Measurements from ENCODE around the gene SERGEF. TPM values are rescaled to one million over a fixed set of nuclear protein-coding genes. Genes with fewer than 3 reads are reported as not detected.
A peak's percentile ranks its signal among the peaks of the same experiment; 100 is the strongest.

SERGEF gene
- total RNA-seq, 2 experiments from 2014 or later, result 30.4 to 38.8 TPM

DNA sequence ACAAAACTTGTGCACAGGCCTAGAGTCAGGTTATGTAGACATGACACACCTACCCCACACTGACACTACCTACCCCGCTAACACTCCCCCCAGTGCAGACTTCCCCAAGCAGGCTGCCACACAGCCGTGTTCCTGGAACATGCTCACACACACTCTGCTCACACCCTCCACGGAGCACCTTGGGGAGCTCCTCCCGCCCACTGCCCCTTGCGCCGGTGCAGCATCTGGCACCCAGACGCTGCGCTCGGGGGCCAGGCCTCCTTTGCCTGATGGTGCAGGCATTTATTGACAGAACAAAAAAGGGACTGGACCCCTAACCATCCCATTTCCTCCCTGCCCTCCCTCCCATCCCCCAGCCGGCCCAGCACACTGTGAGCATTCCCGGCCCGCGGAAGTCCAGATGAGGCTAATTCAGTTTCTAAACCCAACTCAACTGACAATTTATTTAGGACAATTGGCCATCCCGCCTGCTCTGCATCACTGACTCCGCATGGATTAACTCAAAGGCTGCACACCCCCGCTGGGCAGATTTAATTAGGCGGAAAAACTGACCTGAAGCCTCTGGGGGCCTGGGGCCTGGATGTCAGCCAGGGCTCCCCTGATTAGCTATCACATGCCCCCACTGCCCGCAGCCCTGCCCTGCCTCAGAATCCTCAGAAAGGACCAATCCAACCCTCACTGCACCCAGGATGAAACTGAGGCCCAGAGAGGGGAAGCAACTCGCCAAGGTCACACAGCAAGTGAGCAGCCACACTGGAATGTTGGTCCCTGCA is 248.2 kb downstream of the SERGEF start:
- DNase-seq (no peak), ATAC-seq (no peak)
- Mint-ChIP-seq H3K4me3 (no peak overlapping the region), H3K27me3 (no peaks in the 10 kb centered on the region), H3K9me3 (ENCODE audit: low read depth) (no peaks in the 10 kb centered on the region), H3K27ac (no peak overlapping the region), H3K36me3 (no peaks in the 10 kb centered on the region), H3K4me1 (no peaks in the 10 kb centered on the region)
- CTCF ChIA-PET, result interaction anchor here (1.8 kb wide), 1 partner anchor 34 kb away, joined by 5 read pairs; no protein-coding TSS in a partner anchor

DNA sequence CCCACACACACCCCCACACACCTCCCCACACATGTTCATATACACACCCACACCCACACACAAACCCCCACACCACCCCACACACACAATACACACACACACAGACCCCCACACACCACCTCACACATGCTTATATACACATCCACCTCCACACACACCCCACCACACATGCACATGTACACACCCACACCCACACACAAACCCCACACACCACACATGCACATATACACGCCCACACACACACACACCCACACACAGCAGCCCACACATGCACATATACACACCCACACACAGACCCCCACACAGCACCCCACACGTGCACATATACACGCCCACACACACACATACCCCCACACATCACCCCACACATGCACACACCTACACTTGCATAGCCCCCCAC is 249.1 kb downstream of the SERGEF start:
- no peak overlapping the region for H3K4me3 Mint-ChIP-seq
- no peak overlapping the region for H3K27ac Mint-ChIP-seq
- no peaks in the 10 kb centered on the region for H3K9me3 Mint-ChIP-seq (ENCODE audit: low read depth)
- no peaks in the 10 kb centered on the region for H3K36me3 Mint-ChIP-seq
- ATAC-seq (no peak), DNase-seq (no peak)
- no peaks in the 10 kb centered on the region for H3K27me3 Mint-ChIP-seq
- CTCF ChIA-PET, result no interaction called here
- no peaks in the 10 kb centered on the region for H3K4me1 Mint-ChIP-seq

DNA sequence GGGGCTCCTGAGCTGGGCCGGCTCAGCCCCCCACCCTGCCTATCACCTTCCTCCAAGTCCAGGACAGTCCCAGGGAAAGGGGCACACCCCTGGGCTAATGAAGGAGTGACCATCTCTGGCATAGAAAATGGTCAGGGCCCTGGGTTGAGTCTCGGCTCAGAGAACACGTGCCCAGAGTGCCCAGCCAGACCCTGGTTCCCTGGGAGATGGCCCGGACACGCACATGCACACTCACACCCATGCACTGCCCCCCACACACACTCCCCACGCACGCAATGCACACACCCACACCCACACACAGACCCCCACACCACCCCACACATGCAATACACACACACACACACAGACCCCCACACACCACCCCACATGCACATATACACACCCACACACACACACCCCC is 249.6 kb downstream of the SERGEF start:
- CTCF ChIA-PET, result no interaction called here
- no peaks in the 10 kb centered on the region for H3K9me3 Mint-ChIP-seq (ENCODE audit: low read depth)
- H3K4me3 Mint-ChIP-seq, result no peak overlapping the region

DNA sequence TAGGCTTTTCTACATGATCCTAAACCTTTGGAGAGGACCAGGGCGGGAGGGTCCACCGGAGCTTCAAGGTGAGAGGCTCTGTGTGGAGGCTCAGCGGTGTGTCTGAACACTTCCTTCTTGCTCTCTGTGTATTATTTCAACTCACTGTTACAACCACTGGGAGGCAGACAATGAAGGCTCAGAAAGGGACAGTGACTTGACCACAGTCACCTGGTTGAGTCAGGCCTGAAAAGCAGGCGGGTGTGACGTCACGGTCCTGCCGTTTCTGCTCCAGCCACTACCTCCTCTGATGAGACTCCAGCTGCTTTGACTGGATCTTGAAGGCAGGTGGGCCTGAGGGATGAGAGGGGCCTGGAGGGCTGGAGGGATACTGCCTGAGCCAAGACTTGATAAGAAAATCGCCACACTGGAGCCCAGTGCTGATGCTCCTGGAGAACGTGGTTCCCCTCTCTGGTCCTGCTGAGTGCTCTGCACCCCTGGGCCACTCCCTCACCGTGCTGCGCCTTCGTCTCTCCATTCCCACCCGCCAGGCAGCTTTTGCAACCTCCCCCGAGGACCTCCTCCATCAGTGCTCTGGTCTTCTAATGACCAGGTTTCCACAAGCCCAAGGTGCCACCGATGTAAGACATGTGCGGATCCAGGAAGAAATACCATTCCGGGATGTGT is 250.4 kb downstream of the SERGEF start:
- CTCF ChIA-PET, result interaction anchor here (1.4 kb wide), 1 partner anchor 344 kb away, joined by 3 read pairs; the partner anchor contains the start of gene SAAL1
- ATAC-seq, result peak; percentile 42
- no peaks in the 10 kb centered on the region for H3K36me3 Mint-ChIP-seq

More for the DNA sequence above, 249.6 kb downstream of the SERGEF start:
- H3K4me1 Mint-ChIP-seq, result no peaks in the 10 kb centered on the region
- DNase-seq (no peak), ATAC-seq (no peak)
- H3K27me3 Mint-ChIP-seq, result peaks cover under 1% of the 10 kb centered on the region
- no peak overlapping the region for H3K27ac Mint-ChIP-seq
- no peaks in the 10 kb centered on the region for H3K36me3 Mint-ChIP-seq

GRCh38 chr11:17760102-17761029 is 252.5 kb downstream of the SERGEF start:
- Mint-ChIP-seq H3K36me3 (no peaks in the 10 kb centered on the region), H3K27me3 (peaks cover 2% of the 10 kb centered on the region), H3K9me3 (ENCODE audit: low read depth) (no peaks in the 10 kb centered on the region), H3K4me1 (no peaks in the 10 kb centered on the region), H3K4me3 (no peak overlapping the region), H3K27ac (no peak overlapping the region)
- peak; percentile 59 for DNase-seq
- CTCF ChIA-PET, result interaction anchor here (0.7 to 3.1 kb wide), 4 partner anchors 29 to 346 kb away, joined by 3 to 19 read pairs (median 4); partner anchors contain the start of gene SAAL1
- peak; percentile 76 for ATAC-seq

More for the DNA sequence above, 250.4 kb downstream of the SERGEF start:
- no peak overlapping the region for H3K27ac Mint-ChIP-seq
- peaks cover 2% of the 10 kb centered on the region for H3K27me3 Mint-ChIP-seq
- DNase-seq, result no peak
- no peaks in the 10 kb centered on the region for H3K9me3 Mint-ChIP-seq (ENCODE audit: low read depth)
- no peak overlapping the region for H3K4me3 Mint-ChIP-seq
- no peaks in the 10 kb centered on the region for H3K4me1 Mint-ChIP-seq

- DNase-seq (no peak), ATAC-seq (no peak)
- H3K27me3 Mint-ChIP-seq, result peaks cover 11% of the 10 kb centered on the region
- no peak overlapping the region for H3K4me3 Mint-ChIP-seq
- CTCF ChIA-PET, result no interaction called here
- no peaks in the 10 kb centered on the region for H3K9me3 Mint-ChIP-seq (ENCODE audit: low read depth)
- no peaks in the 10 kb centered on the region for H3K4me1 Mint-ChIP-seq
- H3K36me3 Mint-ChIP-seq, result no peaks in the 10 kb centered on the region
- no peak overlapping the region for H3K27ac Mint-ChIP-seq
Measured at GRCh38 chr11:17755891-17756290, 257.0 kb downstream of the SERGEF start.

- Mint-ChIP-seq H3K27ac (no peak overlapping the region), H3K36me3 (no peaks in the 10 kb centered on the region), H3K9me3 (ENCODE audit: low read depth) (no peaks in the 10 kb centered on the region), H3K4me1 (no peaks in the 10 kb centered on the region), H3K4me3 (no peak overlapping the region), H3K27me3 (peaks cover 15% of the 10 kb centered on the region)
- CTCF ChIA-PET, result no interaction called here
- DNase-seq, result no peak
- no peak for ATAC-seq
Measured at GRCh38 chr11:17753641-17754040, 259.2 kb downstream of the SERGEF start.

DNA sequence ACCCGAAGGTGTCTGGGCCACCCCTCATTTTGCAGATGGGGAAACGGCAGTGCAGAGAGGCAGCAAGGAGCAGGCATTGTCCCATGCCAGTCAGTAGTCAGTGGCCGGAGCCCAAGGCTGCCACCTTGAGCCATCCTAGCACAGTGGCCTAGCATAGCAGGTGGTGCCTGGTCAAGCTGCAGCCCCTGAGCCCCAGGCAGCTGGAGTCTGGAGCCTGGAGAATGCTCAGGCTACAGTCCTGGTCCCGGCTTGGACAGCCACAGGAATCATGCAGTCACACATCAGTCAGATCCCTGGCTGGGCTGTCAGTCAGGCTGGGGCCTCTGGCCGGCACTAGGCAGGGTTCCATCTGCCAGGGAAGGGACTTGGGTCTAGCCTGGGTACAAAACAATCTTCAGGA is 259.7 kb downstream of the SERGEF start:
- peaks cover 14% of the 10 kb centered on the region for H3K27me3 Mint-ChIP-seq
- no peak overlapping the region for H3K27ac Mint-ChIP-seq
- no peak overlapping the region for H3K4me3 Mint-ChIP-seq
- DNase-seq (no peak), ATAC-seq (no peak)
- CTCF ChIA-PET, result no interaction called here
- no peaks in the 10 kb centered on the region for H3K36me3 Mint-ChIP-seq
- no peaks in the 10 kb centered on the region for H3K9me3 Mint-ChIP-seq (ENCODE audit: low read depth)
- no peaks in the 10 kb centered on the region for H3K4me1 Mint-ChIP-seq

- CTCF ChIA-PET, result no interaction called here
- ATAC-seq (no peak), DNase-seq (no peak)
- Mint-ChIP-seq H3K27me3 (peaks cover 13% of the 10 kb centered on the region), H3K27ac (no peak overlapping the region), H3K36me3 (no peaks in the 10 kb centered on the region), H3K9me3 (ENCODE audit: low read depth) (no peaks in the 10 kb centered on the region), H3K4me1 (no peaks in the 10 kb centered on the region), H3K4me3 (no peak overlapping the region)
Measured at GRCh38 chr11:17752144-17752543, 260.7 kb downstream of the SERGEF start.

DNA sequence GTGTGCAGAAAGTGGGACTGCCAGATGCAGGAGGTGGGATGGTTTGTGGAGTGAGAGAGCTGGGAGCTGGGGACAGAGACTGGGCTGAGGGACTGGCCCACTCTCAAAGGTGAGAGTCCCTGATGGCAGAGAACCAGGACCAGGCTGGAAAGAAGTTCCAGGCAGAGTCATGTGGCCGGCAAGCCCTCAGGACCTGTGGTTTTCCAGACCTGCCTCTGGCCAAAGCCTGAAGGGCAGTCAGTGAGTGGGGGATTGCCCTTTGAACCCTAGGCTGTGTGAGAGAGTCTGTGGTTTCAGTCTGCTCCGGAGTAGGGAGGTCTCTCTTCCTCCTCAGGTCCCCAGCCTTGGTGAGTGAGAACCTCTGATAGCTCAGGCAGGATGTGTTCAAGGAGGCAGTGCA is 261.3 kb downstream of the SERGEF start:
- H3K9me3 Mint-ChIP-seq (ENCODE audit: low read depth), result no peaks in the 10 kb centered on the region
- CTCF ChIA-PET, result no interaction called here
- DNase-seq, result no peak
- H3K4me1 Mint-ChIP-seq, result no peaks in the 10 kb centered on the region
- H3K27ac Mint-ChIP-seq, result no peak overlapping the region
- H3K36me3 Mint-ChIP-seq, result no peaks in the 10 kb centered on the region
- peaks cover 13% of the 10 kb centered on the region for H3K27me3 Mint-ChIP-seq
- ATAC-seq, result no peak
- no peak overlapping the region for H3K4me3 Mint-ChIP-seq

DNA sequence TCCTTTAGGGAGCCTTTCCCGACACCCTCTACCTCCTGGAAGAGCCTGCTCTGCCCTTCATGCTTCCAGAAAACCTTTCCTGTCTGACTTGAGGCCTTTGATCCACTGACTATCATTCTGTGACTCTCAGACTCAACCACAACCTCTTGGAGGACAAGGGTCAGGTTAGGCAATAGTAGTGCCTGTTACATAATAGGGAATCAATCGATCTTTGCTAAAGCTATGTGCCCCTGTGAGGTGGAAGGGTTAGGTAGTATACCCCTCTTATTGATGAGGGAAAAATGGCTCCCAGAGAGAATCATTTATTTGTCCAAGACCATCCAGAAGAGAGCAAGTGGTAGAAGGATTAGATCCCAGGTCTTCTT is 262.1 kb downstream of the SERGEF start:
- no peaks in the 10 kb centered on the region for H3K9me3 Mint-ChIP-seq (ENCODE audit: low read depth)
- CTCF ChIA-PET, result no interaction called here

DNA sequence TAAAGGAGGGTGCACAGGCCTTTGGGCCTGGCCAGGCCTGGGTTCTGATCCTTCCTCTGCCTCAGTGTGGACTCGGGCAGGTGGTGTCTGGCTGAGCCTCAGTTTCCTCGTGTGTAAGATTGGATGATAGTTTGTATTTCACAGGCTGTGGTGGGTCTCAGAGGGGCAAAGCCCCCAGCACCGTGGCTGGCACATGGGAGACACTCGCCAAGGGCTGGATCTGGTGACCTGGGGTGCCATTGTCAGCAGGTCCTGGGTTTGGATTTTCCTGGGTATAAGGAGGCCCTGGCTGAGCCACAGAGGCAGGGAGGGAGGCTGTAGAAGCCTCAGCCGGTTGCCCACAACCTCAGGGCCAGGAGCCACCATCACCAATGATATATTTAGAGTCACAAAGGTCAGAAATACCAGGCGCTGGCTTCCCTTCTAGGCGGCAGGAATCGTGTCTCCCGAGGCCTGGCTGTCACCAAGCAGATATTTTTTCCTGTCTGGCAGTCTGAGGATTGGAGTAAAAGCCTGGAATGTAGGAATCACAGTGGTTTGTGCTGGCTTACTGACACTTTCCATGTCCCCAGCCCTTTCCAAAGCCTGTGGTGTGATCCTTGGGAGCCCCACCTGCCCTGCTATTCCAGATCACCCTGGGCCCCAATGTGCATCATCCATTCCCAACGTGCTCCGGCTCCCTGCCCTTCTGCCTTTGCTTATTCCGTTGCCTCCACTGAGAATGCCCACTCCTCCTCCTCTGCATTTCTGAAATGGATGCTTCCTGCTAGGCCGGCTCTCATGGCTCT is 262.6 kb downstream of the SERGEF start:
- H3K27me3 Mint-ChIP-seq, result peaks cover 12% of the 10 kb centered on the region
- CTCF ChIA-PET, result no interaction called here

More for the DNA sequence above, 262.1 kb downstream of the SERGEF start:
- Mint-ChIP-seq H3K36me3 (no peaks in the 10 kb centered on the region), H3K27me3 (peaks cover 13% of the 10 kb centered on the region), H3K4me1 (no peaks in the 10 kb centered on the region), H3K27ac (no peak overlapping the region), H3K4me3 (no peak overlapping the region)
- DNase-seq (no peak), ATAC-seq (no peak)

More for the DNA sequence above, 262.6 kb downstream of the SERGEF start:
- Mint-ChIP-seq H3K4me1 (no peaks in the 10 kb centered on the region), H3K4me3 (no peak overlapping the region), H3K27ac (no peak overlapping the region), H3K9me3 (ENCODE audit: low read depth) (no peaks in the 10 kb centered on the region), H3K36me3 (no peaks in the 10 kb centered on the region)
- DNase-seq, result no peak
- ATAC-seq, result no peak
